GM10847 (cell line): ENCODE measurements around the gene CMTM1.

Experiments
- POLR2A ChIP-seq: IDR thresholded peaks from 2 replicates; pipeline ENCODE4 v1.6.1; 2011; ENCODE audit not compliant: insufficient read length; ENCODE audit errors: extremely low read depth

CMTM1 gene

DNA sequence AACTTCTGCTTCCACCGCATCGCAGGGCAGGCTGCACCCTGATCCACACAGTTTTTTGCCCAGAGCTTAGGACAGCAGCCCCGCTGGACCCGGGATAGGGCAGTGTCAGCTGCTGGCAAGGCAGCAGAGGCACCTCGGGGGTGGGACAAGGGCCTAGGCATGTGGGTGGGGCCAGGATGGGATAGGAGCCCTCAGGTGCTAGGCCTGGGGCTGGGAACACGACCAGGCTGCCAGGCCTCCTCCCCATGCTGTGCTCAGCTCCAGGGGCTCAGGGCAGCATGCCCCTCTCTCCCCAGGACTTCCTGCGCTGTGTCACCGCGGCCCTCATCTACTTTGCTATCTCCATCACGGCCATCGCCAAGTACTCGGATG is 42.9 kb downstream of the CMTM1 start:
- TF ChIP-seq POLR2A = no peak

DNA sequence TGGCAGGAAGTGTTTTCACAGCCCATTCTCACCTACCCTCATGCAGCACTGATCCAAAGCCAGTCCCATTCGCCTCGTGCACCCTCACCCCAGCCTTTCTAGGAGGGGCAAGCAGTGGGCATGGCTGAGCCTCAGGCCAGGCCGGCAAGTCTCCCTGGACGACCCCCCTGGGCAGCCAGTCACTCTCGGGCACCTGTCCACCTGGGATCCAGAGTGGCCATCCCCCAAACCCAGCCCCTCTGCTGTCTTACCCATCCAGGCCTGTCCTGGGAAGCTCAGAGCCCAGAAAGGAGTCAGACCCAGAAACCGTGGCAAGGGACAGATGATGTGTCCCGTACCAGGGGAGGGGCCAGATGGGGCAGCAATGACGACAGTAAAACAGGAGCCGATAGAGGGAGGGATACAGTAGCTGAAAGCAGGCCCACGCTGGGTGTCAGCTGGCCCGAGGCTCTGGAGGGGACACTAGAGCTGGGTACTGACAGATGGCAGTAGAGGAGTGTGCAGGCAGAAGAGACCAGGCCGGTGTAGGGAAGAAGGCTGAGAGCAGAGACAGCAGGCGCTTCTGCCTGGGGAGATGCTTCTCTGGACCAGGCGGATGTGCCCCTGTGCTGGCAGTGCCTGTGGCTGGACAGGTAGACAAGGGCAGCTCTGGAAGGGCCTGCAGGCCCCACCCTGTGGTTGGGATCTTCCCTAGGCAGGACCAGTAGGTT is 44.0 kb downstream of the CMTM1 start:
- TF ChIP-seq POLR2A = no peak

DNA sequence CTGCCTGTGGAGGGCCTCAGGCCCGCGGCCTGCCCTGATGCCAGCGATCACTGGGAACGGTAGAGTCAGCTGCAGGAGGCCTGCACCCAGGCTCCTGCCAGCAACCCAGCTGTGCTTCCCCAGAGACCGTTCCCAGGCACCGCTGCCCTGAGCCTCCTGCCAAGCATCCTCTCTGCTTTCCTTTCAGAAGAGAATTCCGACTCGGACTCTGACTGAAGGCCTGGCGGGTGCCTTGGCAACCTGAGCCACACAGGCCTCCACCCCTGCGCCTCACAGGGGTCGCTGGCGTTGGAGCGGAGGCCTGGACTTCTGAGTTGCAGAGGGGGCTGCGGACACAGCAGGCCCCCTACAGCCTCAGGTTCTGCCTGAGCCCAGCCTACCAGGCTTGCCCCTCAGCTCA is 46.2 kb downstream of the CMTM1 start:
- TF ChIP-seq POLR2A = no peak

DNA sequence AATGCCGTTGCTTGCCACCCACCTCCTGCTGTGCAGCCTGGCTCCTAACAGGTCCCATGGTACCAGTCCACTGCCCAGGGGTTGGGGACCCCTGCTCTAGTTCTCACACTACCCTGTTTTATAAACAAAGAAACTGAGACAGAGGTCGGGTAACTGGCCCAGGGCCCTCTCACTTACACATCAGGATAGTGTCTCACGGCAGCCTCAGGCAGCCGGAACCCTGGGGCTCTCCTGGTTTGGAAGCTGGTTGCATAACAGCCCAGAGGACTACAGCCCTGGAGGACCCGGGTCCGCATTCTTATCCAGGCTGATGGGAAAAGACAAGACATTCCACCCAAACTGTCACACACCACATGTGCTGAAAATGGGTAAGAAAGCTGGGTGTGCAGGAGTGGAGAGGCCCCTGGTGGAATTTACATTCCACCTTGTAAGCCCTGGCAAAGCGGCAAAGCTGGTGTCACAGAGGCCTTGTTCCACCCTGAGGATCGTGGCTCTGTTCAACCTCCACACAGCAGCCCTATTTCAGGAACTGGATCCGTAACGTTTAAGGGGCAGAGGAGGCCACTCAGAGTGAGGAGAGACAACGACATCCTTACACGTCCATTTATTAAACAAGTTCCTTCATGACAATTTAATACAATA is 48.0 kb downstream of the CMTM1 start:
- TF ChIP-seq POLR2A = no peak

DNA sequence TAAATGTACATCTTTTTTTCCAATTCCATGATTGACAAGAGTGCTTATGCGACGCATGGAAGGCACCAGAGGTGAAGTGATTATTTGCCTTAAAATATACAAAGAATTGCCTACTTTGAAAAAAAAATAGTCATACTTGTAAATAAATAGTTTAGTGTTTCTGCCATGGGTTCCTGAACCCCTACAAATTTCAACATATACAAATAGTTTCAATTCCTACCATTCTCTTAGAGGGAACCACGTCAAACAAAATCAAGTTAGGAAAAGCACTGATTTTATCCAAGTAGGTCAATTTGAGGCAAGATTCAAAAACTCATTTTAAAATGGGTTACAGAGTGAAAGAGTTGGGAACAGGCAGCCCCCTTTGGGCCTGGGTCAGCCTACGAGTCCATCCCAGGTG is 49.9 kb downstream of the CMTM1 start:
- TF ChIP-seq POLR2A = no peak

DNA sequence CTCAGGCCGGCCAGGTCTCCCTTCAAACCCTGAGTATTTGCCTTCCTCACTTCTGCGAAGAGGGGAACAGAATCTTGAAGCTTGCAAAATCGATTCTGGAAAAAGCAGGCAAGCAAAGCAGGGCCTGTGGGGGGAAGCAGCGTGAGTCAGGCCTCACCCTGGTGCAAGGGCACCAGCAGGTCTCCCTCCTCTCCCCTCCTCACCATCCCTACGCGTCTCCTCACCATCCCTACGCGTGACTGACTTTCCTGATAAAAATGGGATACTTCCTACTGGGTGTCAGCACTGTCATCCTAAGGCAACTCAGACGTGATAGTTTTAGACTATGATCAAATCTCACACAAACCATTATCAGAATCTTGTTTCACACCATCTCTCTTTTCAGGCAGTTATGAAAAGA is 50.4 kb downstream of the CMTM1 start:
- TF ChIP-seq POLR2A = no peak

DNA sequence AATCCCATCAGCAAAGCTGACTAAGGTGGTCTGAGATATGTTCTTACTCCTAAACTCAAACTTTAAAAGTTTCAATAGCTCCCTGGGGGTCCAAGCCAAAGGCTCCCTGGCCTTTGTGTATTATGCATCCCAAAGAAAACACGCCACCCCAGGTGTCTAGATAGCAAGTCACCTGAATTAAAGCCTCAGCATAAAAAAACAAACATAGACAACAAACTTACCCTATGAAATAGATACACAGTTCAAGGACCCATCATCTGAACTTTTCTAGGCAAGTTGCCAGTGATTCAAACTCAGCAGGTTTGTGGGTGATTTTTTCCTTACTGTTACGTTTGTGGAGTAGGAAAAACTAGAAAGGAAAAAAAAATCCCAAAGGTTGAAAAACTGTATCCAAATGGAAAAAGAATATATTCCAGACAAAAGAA is 50.8 kb downstream of the CMTM1 start:
- TF ChIP-seq POLR2A = no peak

DNA sequence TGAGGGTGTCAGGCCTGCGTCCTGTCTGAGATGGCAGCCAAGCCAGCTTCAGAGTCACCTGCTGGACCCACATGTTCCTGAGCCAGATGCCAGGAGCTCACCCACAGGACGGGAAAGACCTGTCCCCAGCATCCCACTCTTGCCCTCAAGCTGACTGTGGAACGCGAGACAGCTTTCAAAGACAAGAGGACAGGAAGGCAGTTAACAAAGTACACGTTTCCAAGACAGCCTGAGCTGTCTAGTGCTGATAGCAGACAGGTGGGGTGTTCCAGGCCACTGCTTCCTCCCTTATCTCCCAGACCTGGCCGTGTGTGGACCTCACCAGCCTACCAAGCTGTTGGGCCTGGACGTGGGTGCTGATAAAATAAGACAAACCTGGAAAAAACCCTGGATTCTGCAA is 51.5 kb downstream of the CMTM1 start:
- TF ChIP-seq POLR2A = no peak

DNA sequence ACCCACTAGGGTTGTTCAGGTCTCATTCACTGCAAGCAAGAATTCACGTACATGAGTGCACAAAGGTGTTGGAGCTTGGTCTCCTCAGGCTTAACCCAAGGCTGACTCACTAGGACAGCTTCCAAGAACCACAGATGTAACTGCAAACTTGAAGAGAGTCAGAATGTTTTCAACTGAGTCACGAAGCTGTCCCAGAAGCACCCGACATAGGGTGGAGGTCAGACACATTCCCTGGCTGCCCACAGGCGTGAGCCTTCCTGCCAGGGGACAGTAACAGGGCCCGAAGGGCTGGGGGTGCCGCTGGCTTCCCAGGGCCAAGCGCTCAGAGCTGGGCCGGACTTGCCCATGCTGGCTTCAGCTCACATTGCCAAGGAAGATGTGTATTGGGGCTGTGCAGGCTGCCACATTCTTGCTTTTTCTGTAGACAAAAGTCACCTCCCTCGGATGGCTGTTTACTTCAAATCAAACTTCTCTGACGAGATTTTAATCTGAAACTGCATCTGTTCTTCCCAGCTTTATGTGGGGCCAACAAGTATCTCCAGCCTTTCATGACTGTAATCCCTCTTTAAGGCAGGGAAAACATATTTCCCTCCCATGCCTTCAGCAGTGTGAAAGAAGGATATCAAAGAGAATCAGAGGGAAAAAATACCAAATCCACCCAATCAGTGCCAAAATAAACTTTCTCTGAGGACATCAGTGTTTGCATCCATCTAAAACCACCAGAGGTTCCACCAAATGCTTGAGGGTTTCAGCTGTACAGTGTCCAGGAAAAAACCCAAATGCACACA is 52.5 kb downstream of the CMTM1 start:
- TF ChIP-seq POLR2A = no peak

DNA sequence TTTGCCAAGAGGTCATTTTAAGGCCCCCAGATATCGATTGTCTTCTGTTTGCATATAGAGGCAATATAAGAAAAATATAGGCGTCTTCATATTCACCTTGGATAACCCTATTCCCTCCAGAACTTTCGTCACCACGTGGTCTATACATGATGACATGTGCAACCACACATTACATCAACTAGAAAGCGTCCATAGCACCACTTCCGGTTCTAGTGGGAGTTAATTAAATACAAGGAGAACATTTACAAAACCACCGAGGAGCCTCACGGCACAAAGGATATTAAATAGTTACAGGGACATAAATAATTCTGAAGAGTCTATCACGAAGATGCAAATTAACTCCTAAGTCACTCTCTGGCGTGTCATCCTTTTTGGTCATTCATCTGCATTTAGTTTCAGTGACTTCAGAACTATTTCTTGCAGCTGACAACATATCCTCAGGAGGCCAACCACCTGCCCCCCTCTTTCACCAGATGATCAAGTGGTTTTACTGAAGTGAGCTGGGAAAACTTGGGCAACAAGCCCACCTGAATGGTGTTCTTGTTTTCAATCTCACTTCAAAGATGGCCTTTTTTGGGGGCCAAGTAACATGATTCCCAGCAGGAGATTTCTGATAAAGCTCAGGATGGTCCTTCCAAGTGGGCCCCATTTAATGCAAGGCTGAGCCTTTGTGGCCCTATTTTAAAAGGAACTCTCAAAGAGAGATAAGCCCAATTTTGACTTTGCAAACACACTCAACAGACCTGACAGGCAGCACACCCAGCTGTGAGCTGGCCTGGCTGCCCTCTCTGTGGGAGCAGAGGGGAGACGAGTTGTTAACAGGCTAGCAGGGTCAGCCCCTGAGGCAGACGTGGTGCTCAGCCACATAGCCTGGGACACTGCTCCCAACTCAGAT is 53.5 kb downstream of the CMTM1 start:
- no peak for TF ChIP-seq POLR2A

DNA sequence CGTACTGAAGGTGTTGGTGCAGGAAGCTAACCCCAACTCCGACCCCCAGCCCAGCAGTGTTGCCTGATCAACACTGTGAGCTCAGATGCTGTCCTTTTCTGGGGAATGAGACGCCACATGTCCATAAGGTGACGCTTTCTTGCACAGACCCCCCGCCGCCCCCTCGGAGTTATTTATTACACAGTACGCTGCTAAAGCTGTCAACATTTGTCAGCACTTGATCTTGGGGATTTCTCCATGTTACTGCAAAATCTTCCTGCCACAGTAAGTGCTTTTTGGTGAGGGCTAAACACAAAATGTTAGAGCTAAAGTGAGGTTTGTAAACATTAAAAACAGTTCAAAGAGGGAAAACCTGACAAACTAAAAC is 54.2 kb downstream of the CMTM1 start:
- TF ChIP-seq POLR2A = no peak

DNA sequence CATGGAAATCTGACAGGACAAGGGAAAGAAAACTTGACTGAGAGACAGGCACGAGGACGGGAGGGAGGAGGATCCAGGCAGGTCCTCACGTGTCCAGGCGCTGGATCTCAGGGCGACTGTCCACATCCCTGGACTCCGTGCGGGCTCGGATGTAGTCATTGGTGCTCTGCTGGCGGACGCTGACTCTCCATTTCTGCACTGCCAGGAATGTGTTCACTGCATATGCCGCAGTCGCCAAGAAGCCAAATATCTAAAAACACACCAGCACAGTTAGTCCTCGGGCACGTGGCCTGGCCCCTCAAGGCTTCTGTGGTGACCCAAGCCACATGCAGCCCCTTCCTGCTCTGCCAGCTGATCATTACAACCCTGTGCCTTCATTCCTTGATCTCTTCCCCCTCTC is 55.7 kb downstream of the CMTM1 start:
- no peak for TF ChIP-seq POLR2A

DNA sequence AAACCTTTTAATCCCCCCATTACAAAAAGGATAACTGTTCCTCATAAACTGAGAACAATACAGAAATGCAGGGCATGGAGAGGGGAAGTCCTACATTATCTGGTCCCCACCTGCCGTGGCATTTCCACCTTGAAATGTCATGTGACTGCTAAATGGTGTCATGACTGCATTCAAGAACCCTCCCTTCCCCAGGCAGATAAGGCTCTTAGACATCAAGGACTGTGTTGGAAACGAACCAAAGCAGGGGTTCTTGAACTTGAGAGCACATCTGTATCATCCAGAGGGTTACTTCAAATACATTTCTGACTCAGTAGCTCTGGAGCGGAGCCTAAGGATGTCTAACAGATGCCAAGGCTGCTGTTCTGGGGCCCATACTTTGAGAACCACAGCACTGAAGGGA is 56.6 kb downstream of the CMTM1 start:
- no peak for TF ChIP-seq POLR2A

DNA sequence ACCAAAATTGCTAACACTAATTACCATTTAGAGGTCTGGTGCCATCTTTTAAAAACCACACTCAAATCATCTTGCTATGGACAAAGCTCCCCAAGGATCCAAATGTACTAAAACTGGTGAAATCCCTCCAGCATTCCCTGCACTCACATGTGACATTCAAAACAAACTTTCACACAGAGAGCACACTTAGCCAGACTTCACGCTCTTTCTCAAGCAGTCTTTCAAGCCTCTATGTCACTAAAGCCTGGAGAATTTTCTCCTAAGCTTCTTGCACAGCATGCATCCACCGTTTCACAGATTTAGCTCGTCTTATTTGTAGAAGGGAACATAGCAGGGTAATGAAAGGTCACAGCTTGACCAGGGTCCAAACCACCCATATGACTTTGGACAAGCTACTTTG is 57.5 kb downstream of the CMTM1 start:
- no peak for TF ChIP-seq POLR2A
